EH (cell line): Measurements from ENCODE around the gene ANKH.

Source experiments
- DNase-seq: peaks from one replicate; pipeline ENCODE4 v3.0.0-alpha.2; 2015; ENCODE audit warnings: low read depth

The ANKH gene

GRCh38 chr5:14735944-14736343 is 135.6 kb downstream of the ANKH start:
- DNase-seq, result no peak

GRCh38 chr5:14734396-14734795 is 137.2 kb downstream of the ANKH start:
- DNase-seq, result no peak

- no peak for DNase-seq
Observed at GRCh38 chr5:14733661-14734060, 137.9 kb downstream of the ANKH start.

- DNase-seq, result no peak
Observed at GRCh38 chr5:14732991-14733390, 138.6 kb downstream of the ANKH start.

GRCh38 chr5:14730881-14731280 is 140.7 kb downstream of the ANKH start:
- DNase-seq, result no peak

- DNase-seq, result no peak
Observed at GRCh38 chr5:14730466-14730865, 141.1 kb downstream of the ANKH start.

GRCh38 chr5:14729448-14730385 is 141.9 kb downstream of the ANKH start:
- DNase-seq, result no peak

- no peak for DNase-seq
Observed at GRCh38 chr5:14728459-14728938, 143.1 kb downstream of the ANKH start.

- no peak for DNase-seq
Observed at GRCh38 chr5:14727928-14728458, 143.6 kb downstream of the ANKH start.

- peak; percentile 82 for DNase-seq
Observed at GRCh38 chr5:14727428-14727865, 144.1 kb downstream of the ANKH start.

- DNase-seq, result peak; percentile 83
Observed at GRCh38 chr5:14726066-14726838, 145.3 kb downstream of the ANKH start.

- no peak for DNase-seq
Observed at GRCh38 chr5:14724633-14725032, 146.9 kb downstream of the ANKH start.

GRCh38 chr5:14723701-14724132 is 147.9 kb downstream of the ANKH start:
- no peak for DNase-seq

- DNase-seq, result no peak
Observed at GRCh38 chr5:14722923-14723322, 148.7 kb downstream of the ANKH start.

- DNase-seq, result peak; percentile 54
Observed at GRCh38 chr5:14721990-14722656, 149.5 kb downstream of the ANKH start.

GRCh38 chr5:14720236-14720923 is 151.2 kb downstream of the ANKH start:
- peak; percentile 89 for DNase-seq

GRCh38 chr5:14718778-14719177 is 152.8 kb downstream of the ANKH start:
- no peak for DNase-seq

- no peak for DNase-seq
Observed at GRCh38 chr5:14716755-14717752, 154.5 kb downstream of the ANKH start.

- peak; percentile 57 for DNase-seq
Observed at GRCh38 chr5:14715481-14715880, 156.1 kb downstream of the ANKH start.

GRCh38 chr5:14714706-14715105 is 156.9 kb downstream of the ANKH start:
- peak; percentile 22 for DNase-seq
